ENCODE data around the gene MTRF1L. TPM values are rescaled to one million over a fixed set of nuclear protein-coding genes. Genes with fewer than 3 reads are reported as not detected.

Gene MTRF1L
- total RNA-seq, result 9.7 and 11.3 TPM in 2 replicates

- Histone ChIP-seq H3K4me3 (ENCODE audit: low read depth, low read length) (peak within 1 kb of the TSS; percentile 66), H3K27me3 (ENCODE audit: control insufficient read depth, insufficient read depth, low read length) (no peaks in the 10 kb centered on the region), H3K36me3 (ENCODE audit: control insufficient read depth, insufficient read depth, low read length) (no peaks in the 10 kb centered on the region)
- no peak for TF ChIP-seq CTCF (IDR thresholded peaks at IDR 0.05; ENCODE audit: insufficient read depth, low read length, severe bottlenecking)
- no peak for FAIRE-seq
- peak; percentile 94 for DNase-seq (ENCODE audit: low read depth)
Observed at GRCh38 chr6:153002613-153003365, at the start of gene MTRF1L. TSS of gene MTRF1L (minus strand) at chr6:153002709. CDS start at chr6:153002685, 24 bp downstream.

- no peak for DNase-seq (ENCODE audit: low read depth)
- no peak for FAIRE-seq
- Histone ChIP-seq H3K36me3 (ENCODE audit: control insufficient read depth, insufficient read depth, low read length) (no peaks in the 10 kb centered on the region), H3K4me3 (ENCODE audit: low read depth, low read length) (no peak overlapping the region), H3K27me3 (ENCODE audit: control insufficient read depth, insufficient read depth, low read length) (no peaks in the 10 kb centered on the region)
- TF ChIP-seq CTCF (IDR thresholded peaks at IDR 0.05; ENCODE audit: insufficient read depth, low read length, severe bottlenecking), result no peak
Observed at GRCh38 chr6:153051801-153052200, 49.3 kb upstream of the MTRF1L start.

- peak; percentile 95 for DNase-seq (ENCODE audit: low read depth)
- FAIRE-seq, result no peak
- no peak for TF ChIP-seq CTCF (IDR thresholded peaks at IDR 0.05; ENCODE audit: insufficient read depth, low read length, severe bottlenecking)
- Histone ChIP-seq H3K27me3 (ENCODE audit: control insufficient read depth, insufficient read depth, low read length) (no peaks in the 10 kb centered on the region), H3K4me3 (ENCODE audit: low read depth, low read length) (no peak overlapping the region), H3K36me3 (ENCODE audit: control insufficient read depth, insufficient read depth, low read length) (no peaks in the 10 kb centered on the region)
Observed at GRCh38 chr6:153048631-153049030, 46.1 kb upstream of the MTRF1L start.

GRCh38 chr6:153047386-153047785 lies 44.9 kb upstream of the MTRF1L start:
- no peak for FAIRE-seq
- no peaks in the 10 kb centered on the region for H3K27me3 ChIP-seq (ENCODE audit: control insufficient read depth, insufficient read depth, low read length)
- no peak for TF ChIP-seq CTCF (IDR thresholded peaks at IDR 0.05; ENCODE audit: insufficient read depth, low read length, severe bottlenecking)

GRCh38 chr6:153045271-153045670 lies 42.8 kb upstream of the MTRF1L start:
- Histone ChIP-seq H3K4me3 (ENCODE audit: low read depth, low read length) (no peak overlapping the region), H3K27me3 (ENCODE audit: control insufficient read depth, insufficient read depth, low read length) (no peaks in the 10 kb centered on the region), H3K36me3 (ENCODE audit: control insufficient read depth, insufficient read depth, low read length) (no peaks in the 10 kb centered on the region)
- DNase-seq (ENCODE audit: low read depth), result no peak
- no peak for TF ChIP-seq CTCF (IDR thresholded peaks at IDR 0.05; ENCODE audit: insufficient read depth, low read length, severe bottlenecking)
- FAIRE-seq, result no peak

More at GRCh38 chr6:153047386-153047785, 44.9 kb upstream of the MTRF1L start:
- H3K36me3 ChIP-seq (ENCODE audit: control insufficient read depth, insufficient read depth, low read length), result no peaks in the 10 kb centered on the region
- no peak for DNase-seq (ENCODE audit: low read depth)
- no peak overlapping the region for H3K4me3 ChIP-seq (ENCODE audit: low read depth, low read length)

- Histone ChIP-seq H3K36me3 (ENCODE audit: control insufficient read depth, insufficient read depth, low read length) (no peaks in the 10 kb centered on the region), H3K27me3 (ENCODE audit: control insufficient read depth, insufficient read depth, low read length) (no peaks in the 10 kb centered on the region), H3K4me3 (ENCODE audit: low read depth, low read length) (no peak overlapping the region)
- peak; percentile 68 for DNase-seq (ENCODE audit: low read depth)
- no peak for FAIRE-seq
- no peak for TF ChIP-seq CTCF (IDR thresholded peaks at IDR 0.05; ENCODE audit: insufficient read depth, low read length, severe bottlenecking)
Observed at GRCh38 chr6:153044295-153044694, 41.8 kb upstream of the MTRF1L start.

All from bronchial epithelial cell (primary cell).